Motor neuron (in vitro differentiated cells): Measurements from ENCODE around the gene KRTAP10-4. TPM values are rescaled to one million over a fixed set of nuclear protein-coding genes. Genes with fewer than 3 reads are reported as not detected.
"Not testable (repeated sequence)": the region's sequence is repeated elsewhere in the genome, so short reads cannot be mapped to it uniquely, and the experiment has no call there.

Experiments used
- ATAC-seq, 8 experiments: fragments of 200-7000 bp; cut with Tn5 transposase; replicated peaks in 6 of 8; 2 replicates each; pipeline ENCODE4 v1.8.0; 2021; ENCODE audit warnings: mild to moderate bottlenecking in 8 of 8, moderate library complexity in 8 of 8
- H3K27ac ChIP-seq, 2 donors: fragments of 250-450 bp; sonication (Bioruptor Pico); 2 replicates each; pipeline ENCODE4 v1.9.0; 2021; ENCODE audit warnings: antibody characterized with exemption in 2 of 2, mild to moderate bottlenecking in 2 of 2, moderate library complexity in 1 of 2
- H3K4me1 ChIP-seq, 2 donors: fragments of 250-450 bp; sonication (Bioruptor Pico); replicated peaks in 1 of 2; 2 replicates each; pipeline ENCODE4 v1.6.1; 2021; ENCODE audit warnings: antibody characterized with exemption in 2 of 2, mild to moderate bottlenecking in 2 of 2, moderate library complexity in 1 of 2
- H3K4me3 ChIP-seq, 5 donors: fragments of 250-450 bp; sonication (Bioruptor Pico); 2 replicates each; pipeline ENCODE4 v1.9.0; 2021; ENCODE audit warnings: antibody characterized with exemption in 5 of 5, mild to moderate bottlenecking in 5 of 5, moderate library complexity in 4 of 5
- WGBS, 10 experiments: fragments of 450-650 bp; shearing (Covaris generic); methylation state at CpG; one replicate each; pipeline ENCODE4 v1.0.0; 2022; 5-methylcytosine and 5-hydroxymethylcytosine counted together
- in situ Hi-C, 9 experiments: fragments of 400-800 bp; cut with MboI; loops; one replicate each; pipeline ENCODE4 v1.15.0; 2021; ENCODE audit warnings: low sequenced_read_pairs in 9 of 9, low pct_unique_long_range_greater_than_20kb in 2 of 9; ENCODE audit not compliant: unreplicated experiment in 9 of 9
- total RNA-seq, 8 experiments: library from RNA; unstranded; fragments of 300-600 nt; gene quantifications; 2 replicates each; pipeline versions ENCODE4 v1.2.3 to v1.2.4, GENCODE V29; 2022

Gene KRTAP10-4
- total RNA-seq, 8 experiments from 2014 or later: 0.41 to 1.00 (median 0.87) TPM; not detected in 5

GRCh38 chr21:44602463-44602850 is 28.9 kb downstream of the KRTAP10-4 start:
- peak in 1 of 8 experiments; percentile 77 for ATAC-seq
- WGBS, 10 experiments: 20 to 90% (median 80%) methylated on average over 1 to 2 of the region's 21 CpGs; no CpG with 5 or more reads in 7 of the 10 experiments
- Histone ChIP-seq H3K4me1 (no peaks in the 10 kb centered on the region), H3K27ac (no peak overlapping the region), H3K4me3 (no peak overlapping the region)
- in situ Hi-C loops: no loop called here

- in situ Hi-C loops: no loop called here
- Histone ChIP-seq H3K4me1 (no peaks in the 10 kb centered on the region), H3K27ac (no peak overlapping the region), H3K4me3 (no peak overlapping the region)
- WGBS, 10 experiments: 8 to 80% (median 37%) methylated on average over 1 to 5 of the region's 17 CpGs; no CpG with 5 or more reads in 3 of the 10 experiments
- no peak for ATAC-seq
Observed at GRCh38 chr21:44603109-44603875, 29.8 kb downstream of the KRTAP10-4 start.

DNA sequence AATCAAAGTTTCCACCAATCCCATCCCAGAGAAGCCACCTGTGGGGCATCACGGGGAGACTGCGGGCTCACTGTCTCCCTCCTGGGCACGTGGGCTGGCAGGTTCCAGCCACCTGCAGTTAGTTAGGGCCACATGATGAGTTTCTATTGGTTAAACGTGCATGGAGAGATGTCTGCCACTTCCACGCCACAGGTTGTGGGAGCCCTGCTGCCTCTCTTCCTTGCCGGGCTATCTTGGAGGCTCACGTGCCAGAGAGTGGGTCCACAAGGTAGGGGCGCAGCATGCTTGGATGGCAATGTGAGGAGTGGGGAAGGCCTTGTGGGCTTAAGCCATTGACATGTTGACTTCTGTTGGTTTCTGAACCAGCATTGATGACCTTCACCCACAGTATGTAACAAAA is 30.4 kb downstream of the KRTAP10-4 start:
- in situ Hi-C loops: no loop called here
- no peak overlapping the region for H3K4me3 ChIP-seq
- H3K4me1 ChIP-seq: no peaks in the 10 kb centered on the region
- 42 to 100% (median 85%) methylated on average over 1 to 8 of the region's 8 CpGs; no CpG with 5 or more reads in 2 of the 10 experiments for WGBS, 10 experiments
- ATAC-seq: no peak
- H3K27ac ChIP-seq: no peak overlapping the region

DNA sequence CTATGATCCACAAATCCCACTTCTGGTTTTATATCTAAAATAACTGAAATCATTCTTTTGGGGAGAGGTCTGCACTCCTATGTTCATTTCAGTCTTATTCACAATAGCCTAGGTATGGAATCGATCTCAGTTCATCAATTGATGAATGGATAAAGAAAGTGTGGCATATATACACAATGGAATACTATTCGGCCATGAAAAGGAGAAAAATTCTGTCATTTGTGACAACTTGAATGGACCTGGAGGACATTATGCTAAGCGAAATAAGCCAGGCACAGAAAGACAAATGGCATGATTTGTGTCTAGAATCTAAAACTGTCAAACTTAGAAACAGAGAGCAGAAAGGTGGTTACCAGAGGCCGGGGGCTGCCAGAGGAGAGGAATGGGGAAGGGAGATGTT is 33.0 kb downstream of the KRTAP10-4 start:
- no peaks in the 10 kb centered on the region for H3K4me1 ChIP-seq
- no peak for ATAC-seq
- no peak overlapping the region for H3K27ac ChIP-seq
- WGBS, 10 experiments: 31 to 100% (median 54%) methylated on average over 1 to 4 of the region's 4 CpGs
- in situ Hi-C loops: no loop called here
- no peak overlapping the region for H3K4me3 ChIP-seq

DNA sequence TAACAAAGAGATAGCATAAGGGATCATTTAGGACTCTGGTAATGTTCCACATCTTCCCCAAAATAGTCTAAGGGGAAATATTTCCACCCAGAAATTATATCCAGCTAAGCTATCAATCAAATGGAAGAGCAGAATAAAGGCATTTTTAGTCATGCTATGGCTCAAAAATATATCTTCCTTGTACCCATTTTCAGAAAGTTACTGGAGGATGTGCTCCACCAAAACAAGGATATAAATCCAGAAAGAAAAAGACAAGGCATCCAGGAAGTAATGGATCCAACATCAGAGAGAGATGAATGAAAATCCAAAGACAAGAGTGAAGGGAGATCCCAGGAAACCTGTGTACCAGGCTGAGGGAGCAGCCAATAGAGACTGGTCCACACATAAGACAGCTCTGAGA is 35.7 kb downstream of the KRTAP10-4 start:
- H3K4me3 ChIP-seq: no peak overlapping the region
- ATAC-seq: no peak
- no peaks in the 10 kb centered on the region for H3K4me1 ChIP-seq
- no peak overlapping the region for H3K27ac ChIP-seq
- in situ Hi-C loops: no loop called here

- H3K4me3 ChIP-seq, H3K4me1 ChIP-seq, in situ Hi-C loops, ATAC-seq, H3K27ac ChIP-seq: not testable (repeated sequence)
- 0 to 97% (median 61%) methylated on average over 1 to 4 of the region's 7 CpGs; no CpG with 5 or more reads in 3 of the 10 experiments for WGBS, 10 experiments
Observed at GRCh38 chr21:44610157-44610843, 36.8 kb downstream of the KRTAP10-4 start.

DNA sequence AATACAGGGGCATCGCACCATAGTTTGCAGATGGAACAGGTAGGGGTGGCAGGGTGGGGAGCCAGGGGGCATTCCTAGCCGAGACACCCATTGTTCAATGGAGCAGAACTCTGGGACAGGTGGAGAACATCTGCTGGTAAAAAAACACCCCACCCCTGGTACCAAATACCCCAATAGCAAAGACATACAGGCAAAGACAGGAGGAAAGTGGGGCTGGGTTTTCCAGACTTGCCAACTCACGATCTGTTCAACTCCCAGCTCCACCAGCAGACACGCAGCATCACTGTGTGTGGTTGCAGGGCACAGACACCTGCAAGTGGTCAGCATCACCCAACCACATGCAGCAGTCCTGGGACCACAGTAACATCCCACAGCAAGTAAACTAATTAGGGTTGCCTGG is 38.0 kb downstream of the KRTAP10-4 start:
- in situ Hi-C loops: no loop called here
- 20 to 100% (median 79%) methylated on average over 1 to 3 of the region's 4 CpGs; no CpG with 5 or more reads in 4 of the 10 experiments for WGBS, 10 experiments
- Histone ChIP-seq H3K4me3 (no peak overlapping the region), H3K27ac (no peak overlapping the region), H3K4me1 (no peaks in the 10 kb centered on the region)
- ATAC-seq: no peak

- 20 to 93% (median 76%) methylated on average over 1 to 6 of the region's 8 CpGs; no CpG with 5 or more reads in 6 of the 10 experiments for WGBS, 10 experiments
- no peak for ATAC-seq
- Histone ChIP-seq H3K27ac (no peak within 1 kb of the TSS), H3K4me1 (no peaks in the 10 kb centered on the region), H3K4me3 (no peak within 1 kb of the TSS)
- in situ Hi-C loops: no loop called here
Observed at GRCh38 chr21:44612029-44612486, 38.5 kb downstream of the KRTAP10-4 start, which contains the start of gene KRTAP10-8. Gene KRTAP10-8, plus strand, starts transcription at chr21:44612079. Its CDS starts 22 bp downstream, at chr21:44612101.

- ATAC-seq: no peak
- WGBS, 10 experiments: 30 to 90% (median 89%) methylated on average over 2 to 5 of the region's 13 CpGs; no CpG with 5 or more reads in 7 of the 10 experiments
- Histone ChIP-seq H3K4me3 (no peak overlapping the region), H3K4me1 (no peaks in the 10 kb centered on the region), H3K27ac (no peak overlapping the region)
- in situ Hi-C loops: no loop called here
Observed at GRCh38 chr21:44612669-44613229, 39.2 kb downstream of the KRTAP10-4 start.

- WGBS, 10 experiments: 83 to 97% methylated on average over 2 to 11 of the region's 26 CpGs; no CpG with 5 or more reads in 8 of the 10 experiments
- H3K4me3 ChIP-seq: no peak overlapping the region
- in situ Hi-C loops: no loop called here
- H3K27ac ChIP-seq: no peak overlapping the region
- ATAC-seq: no peak
- no peaks in the 10 kb centered on the region for H3K4me1 ChIP-seq
Observed at GRCh38 chr21:44613386-44614155, 40.0 kb downstream of the KRTAP10-4 start.

- 17 to 93% (median 40%) methylated on average over 1 to 3 of the region's 20 CpGs; no CpG with 5 or more reads in 7 of the 10 experiments for WGBS, 10 experiments
- in situ Hi-C loops: no loop called here
- ATAC-seq: no peak
- Histone ChIP-seq H3K4me3 (no peak overlapping the region), H3K4me1 (no peaks in the 10 kb centered on the region), H3K27ac (no peak overlapping the region)
Observed at GRCh38 chr21:44614161-44614631, 40.7 kb downstream of the KRTAP10-4 start.

- in situ Hi-C loops: no loop called here
- 50 to 100% (median 94%) methylated on average over 1 to 15 of the region's 28 CpGs; no CpG with 5 or more reads in 3 of the 10 experiments for WGBS, 10 experiments
- no peaks in the 10 kb centered on the region for H3K4me1 ChIP-seq
- ATAC-seq: no peak
- H3K4me3 ChIP-seq: no peak overlapping the region
- H3K27ac ChIP-seq: no peak overlapping the region
Observed at GRCh38 chr21:44614961-44615391, 41.4 kb downstream of the KRTAP10-4 start.
